ENCODE data around the gene PREP.

PREP gene

DNA sequence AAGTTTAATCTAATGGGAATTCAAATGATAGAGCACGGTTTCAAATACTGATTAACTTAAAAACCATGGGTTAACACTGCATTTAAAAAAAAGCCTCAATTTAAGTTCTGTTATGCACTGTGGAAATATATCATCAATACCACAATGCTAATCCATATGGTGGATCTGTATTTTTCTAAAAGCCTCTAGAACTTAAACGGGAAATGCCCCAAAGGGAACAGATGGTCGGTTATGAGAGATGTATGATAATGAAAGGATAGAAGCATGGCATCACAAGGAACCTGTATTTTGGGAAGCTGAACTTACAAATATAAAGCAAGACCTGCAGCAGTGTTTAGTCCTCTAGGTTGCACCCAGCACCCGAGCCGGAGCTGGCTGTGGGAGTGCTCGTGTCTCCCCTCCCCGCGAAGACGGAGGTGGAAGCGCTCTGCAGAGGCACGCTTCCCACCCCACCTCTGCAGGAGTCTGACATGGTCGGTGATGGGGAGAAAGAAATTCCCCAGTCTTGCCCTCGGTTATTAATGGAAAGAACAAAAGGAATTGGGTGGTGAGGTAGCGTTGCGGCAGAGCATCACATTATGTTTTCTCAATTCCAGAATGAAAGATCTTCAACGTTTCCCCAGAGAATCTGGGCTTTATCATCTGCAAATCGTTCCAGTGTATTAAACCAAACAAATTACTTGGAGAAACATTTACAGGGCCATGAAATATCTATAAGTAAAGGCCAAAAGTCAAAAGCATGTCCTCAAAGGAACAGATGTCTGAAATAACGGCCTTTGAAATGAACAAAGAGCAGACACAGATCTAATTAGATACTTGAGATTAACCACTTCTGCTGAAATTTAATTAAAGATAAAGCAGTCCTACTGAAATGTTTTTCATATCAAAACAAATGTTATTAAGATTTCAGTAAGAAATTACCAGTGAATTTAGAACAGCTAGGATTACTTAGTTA is 120.0 kb downstream of the PREP start:
- ChIA-PET CTCF (interaction anchor here (1.0 kb wide), 1 partner anchor 16 kb away, joined by 3 read pairs; no protein-coding TSS in a partner anchor), POLR2A (no interaction called here)

DNA sequence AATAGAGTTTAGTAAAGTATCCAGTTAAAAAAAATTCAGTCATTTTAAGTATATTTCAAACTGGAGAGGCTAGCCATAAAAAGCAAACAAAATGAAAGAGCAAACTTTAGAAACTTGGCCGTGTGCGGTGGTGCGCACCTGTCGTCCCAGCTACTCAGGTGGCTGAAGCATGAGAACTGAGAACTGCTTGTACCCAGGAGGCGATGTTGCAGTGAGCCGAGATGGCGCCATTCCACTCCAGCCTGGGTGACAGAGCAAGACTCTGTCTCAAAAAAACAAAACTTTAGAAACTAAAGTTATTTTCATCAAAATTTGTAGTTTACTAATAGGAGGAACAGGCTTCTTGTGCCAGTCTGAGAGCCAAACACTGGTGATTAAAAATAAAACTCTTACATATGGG is 122.8 kb downstream of the PREP start:
- Histone ChIP-seq H3K9me3 (ENCODE audit: control insufficient read depth, insufficient read depth, low read depth, low read length) (no peaks in the 10 kb centered on the region), H3K27ac (ENCODE audit: extremely low read depth, low read depth, low read length) (no peak overlapping the region), H3K36me3 (ENCODE audit: control insufficient read depth in 2 of 2, insufficient read depth in 1 of 2, low read length in 2 of 2) (peaks cover 7 to 73% of the 10 kb centered on the region in 2 experiments; a peak in 2 of 3 replicates), H3K4me1 (ENCODE audit: control insufficient read depth, insufficient read depth, low read length) (no peaks in the 10 kb centered on the region), H3K4me3 (ENCODE audit: low read depth, low read length) (no peak overlapping the region)
- POLR2A ChIA-PET: no interaction called here
- CTCF ChIA-PET: interaction anchor here (0.7 kb wide), 1 partner anchor 149 kb away, joined by 3 read pairs; no protein-coding TSS in a partner anchor
- TF ChIP-seq GFI1B (tag by site-specific recombination; IDR thresholded peaks at IDR 0.05): no peak
- TF ChIP-seq ZFP69B (tag by site-specific recombination; IDR thresholded peaks at IDR 0.05): no peak
- no peak for TF ChIP-seq ZNF624 (tag by site-specific recombination; IDR thresholded peaks at IDR 0.05)
- TF ChIP-seq ZNF701 (tag by site-specific recombination; IDR thresholded peaks at IDR 0.05): no peak
- TF ChIP-seq, protein P1, sequence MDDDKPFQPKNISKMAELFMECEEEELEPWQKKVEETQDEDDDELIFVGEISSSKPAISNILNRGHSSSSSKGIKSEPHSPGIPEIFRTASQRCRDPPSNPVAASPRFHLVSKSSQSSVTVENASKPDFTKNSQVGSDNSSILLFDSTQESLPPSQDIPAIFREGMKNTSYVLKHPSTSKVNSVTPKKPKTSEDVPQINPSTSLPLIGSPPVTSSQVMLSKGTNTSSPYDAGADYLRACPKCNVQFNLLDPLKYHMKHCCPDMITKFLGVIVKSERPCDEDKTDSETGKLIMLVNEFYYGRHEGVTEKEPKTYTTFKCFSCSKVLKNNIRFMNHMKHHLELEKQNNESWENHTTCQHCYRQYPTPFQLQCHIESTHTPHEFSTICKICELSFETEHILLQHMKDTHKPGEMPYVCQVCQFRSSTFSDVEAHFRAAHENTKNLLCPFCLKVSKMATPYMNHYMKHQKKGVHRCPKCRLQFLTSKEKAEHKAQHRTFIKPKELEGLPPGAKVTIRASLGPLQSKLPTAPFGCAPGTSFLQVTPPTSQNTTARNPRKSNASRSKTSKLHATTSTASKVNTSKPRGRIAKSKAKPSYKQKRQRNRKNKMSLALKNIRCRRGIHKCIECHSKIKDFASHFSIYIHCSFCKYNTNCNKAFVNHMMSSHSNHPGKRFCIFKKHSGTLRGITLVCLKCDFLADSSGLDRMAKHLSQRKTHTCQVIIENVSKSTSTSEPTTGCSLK (tag by site-specific recombination; IDR thresholded peaks at IDR 0.05): no peak
- TF ChIP-seq EGR2 (tag by site-specific recombination; IDR thresholded peaks at IDR 0.05; ENCODE audit: low read depth): no peak
- TF ChIP-seq MYNN (tag by site-specific recombination; IDR thresholded peaks at IDR 0.05; ENCODE audit: borderline replicate concordance): no peak
- TF ChIP-seq, protein P2, sequence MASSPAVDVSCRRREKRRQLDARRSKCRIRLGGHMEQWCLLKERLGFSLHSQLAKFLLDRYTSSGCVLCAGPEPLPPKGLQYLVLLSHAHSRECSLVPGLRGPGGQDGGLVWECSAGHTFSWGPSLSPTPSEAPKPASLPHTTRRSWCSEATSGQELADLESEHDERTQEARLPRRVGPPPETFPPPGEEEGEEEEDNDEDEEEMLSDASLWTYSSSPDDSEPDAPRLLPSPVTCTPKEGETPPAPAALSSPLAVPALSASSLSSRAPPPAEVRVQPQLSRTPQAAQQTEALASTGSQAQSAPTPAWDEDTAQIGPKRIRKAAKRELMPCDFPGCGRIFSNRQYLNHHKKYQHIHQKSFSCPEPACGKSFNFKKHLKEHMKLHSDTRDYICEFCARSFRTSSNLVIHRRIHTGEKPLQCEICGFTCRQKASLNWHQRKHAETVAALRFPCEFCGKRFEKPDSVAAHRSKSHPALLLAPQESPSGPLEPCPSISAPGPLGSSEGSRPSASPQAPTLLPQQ (tag by site-specific recombination; IDR thresholded peaks at IDR 0.05): no peak
- no peak for TF ChIP-seq WT1 (tag by site-specific recombination; IDR thresholded peaks at IDR 0.05)
- no peak for TF ChIP-seq ZNF202 (tag by site-specific recombination; IDR thresholded peaks at IDR 0.05; ENCODE audit: borderline replicate concordance)

More for the DNA sequence above, 120.0 kb downstream of the PREP start:
- H3K4me3 ChIP-seq (ENCODE audit: low read depth, low read length): no peak overlapping the region
- TF ChIP-seq SETDB1 (IDR thresholded peaks at IDR 0.05; ENCODE audit: insufficient read length, low read length): no peak
- TF ChIP-seq ZNF404 (tag by site-specific recombination; IDR thresholded peaks at IDR 0.05): no peak
- TF ChIP-seq ZNF239 (tag by site-specific recombination; IDR thresholded peaks at IDR 0.05): no peak
- no peak for TF ChIP-seq ZNF174 (tag by site-specific recombination; IDR thresholded peaks at IDR 0.05)
- TF ChIP-seq SP2 (tag by site-specific recombination; IDR thresholded peaks at IDR 0.05): no peak
- no peak for TF ChIP-seq ZFP3 (tag by site-specific recombination; IDR thresholded peaks at IDR 0.05; ENCODE audit: low read depth)
- no peak for TF ChIP-seq ZNF501 (tag by site-specific recombination; IDR thresholded peaks at IDR 0.05)
- TF ChIP-seq ZNF391 (tag by site-specific recombination; IDR thresholded peaks at IDR 0.05; ENCODE audit: borderline replicate concordance, low read depth): no peak
- no peak for TF ChIP-seq HOXC10 (CRISPR knock-in tag; IDR thresholded peaks at IDR 0.05)
- no peak for TF ChIP-seq ZNF302 (tag by site-specific recombination; IDR thresholded peaks at IDR 0.05; ENCODE audit: low read depth)
- TF ChIP-seq, protein P3, sequence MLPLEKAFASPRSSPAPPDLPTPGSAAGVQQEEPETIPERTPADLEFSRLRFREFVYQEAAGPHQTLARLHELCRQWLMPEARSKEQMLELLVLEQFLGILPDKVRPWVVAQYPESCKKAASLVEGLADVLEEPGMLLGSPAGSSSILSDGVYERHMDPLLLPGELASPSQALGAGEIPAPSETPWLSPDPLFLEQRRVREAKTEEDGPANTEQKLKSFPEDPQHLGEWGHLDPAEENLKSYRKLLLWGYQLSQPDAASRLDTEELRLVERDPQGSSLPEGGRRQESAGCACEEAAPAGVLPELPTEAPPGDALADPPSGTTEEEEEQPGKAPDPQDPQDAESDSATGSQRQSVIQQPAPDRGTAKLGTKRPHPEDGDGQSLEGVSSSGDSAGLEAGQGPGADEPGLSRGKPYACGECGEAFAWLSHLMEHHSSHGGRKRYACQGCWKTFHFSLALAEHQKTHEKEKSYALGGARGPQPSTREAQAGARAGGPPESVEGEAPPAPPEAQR (tag by site-specific recombination; IDR thresholded peaks at IDR 0.05): no peak
- TF ChIP-seq SP7 (tag by site-specific recombination; IDR thresholded peaks at IDR 0.05): no peak
- no peak for TF ChIP-seq ZNF221 (tag by site-specific recombination; IDR thresholded peaks at IDR 0.05; ENCODE audit: borderline replicate concordance)
- TF ChIP-seq ZNF335 (tag by site-specific recombination; conservative IDR thresholded peaks at IDR 0.05): no peak
- no peak for TF ChIP-seq ZNF792 (tag by site-specific recombination; IDR thresholded peaks at IDR 0.05)
- TF ChIP-seq, protein P4, sequence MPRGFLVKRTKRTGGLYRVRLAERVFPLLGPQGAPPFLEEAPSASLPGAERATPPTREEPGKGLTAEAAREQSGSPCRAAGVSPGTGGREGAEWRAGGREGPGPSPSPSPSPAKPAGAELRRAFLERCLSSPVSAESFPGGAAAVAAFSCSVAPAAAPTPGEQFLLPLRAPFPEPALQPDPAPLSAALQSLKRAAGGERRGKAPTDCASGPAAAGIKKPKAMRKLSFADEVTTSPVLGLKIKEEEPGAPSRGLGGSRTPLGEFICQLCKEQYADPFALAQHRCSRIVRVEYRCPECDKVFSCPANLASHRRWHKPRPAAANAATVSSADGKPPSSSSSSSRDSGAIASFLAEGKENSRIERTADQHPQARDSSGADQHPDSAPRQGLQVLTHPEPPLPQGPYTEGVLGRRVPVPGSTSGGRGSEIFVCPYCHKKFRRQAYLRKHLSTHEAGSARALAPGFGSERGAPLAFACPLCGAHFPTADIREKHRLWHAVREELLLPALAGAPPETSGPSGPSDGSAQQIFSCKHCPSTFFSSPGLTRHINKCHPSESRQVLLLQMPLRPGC (tag by site-specific recombination; IDR thresholded peaks at IDR 0.05): no peak
- H3K4me1 ChIP-seq (ENCODE audit: control insufficient read depth, insufficient read depth, low read length): no peaks in the 10 kb centered on the region
- H3K27ac ChIP-seq (ENCODE audit: extremely low read depth, low read depth, low read length): no peak overlapping the region
- peaks cover 7 to 56% of the 10 kb centered on the region in 2 experiments; a peak in 2 of 3 replicates for H3K36me3 ChIP-seq (ENCODE audit: control insufficient read depth in 2 of 2, insufficient read depth in 1 of 2, low read length in 2 of 2)
- no peaks in the 10 kb centered on the region for H3K9me3 ChIP-seq (ENCODE audit: control insufficient read depth, insufficient read depth, low read depth, low read length)
